ENCODE data around the gene TTYH2.

- TF ChIP-seq, protein P1, sequence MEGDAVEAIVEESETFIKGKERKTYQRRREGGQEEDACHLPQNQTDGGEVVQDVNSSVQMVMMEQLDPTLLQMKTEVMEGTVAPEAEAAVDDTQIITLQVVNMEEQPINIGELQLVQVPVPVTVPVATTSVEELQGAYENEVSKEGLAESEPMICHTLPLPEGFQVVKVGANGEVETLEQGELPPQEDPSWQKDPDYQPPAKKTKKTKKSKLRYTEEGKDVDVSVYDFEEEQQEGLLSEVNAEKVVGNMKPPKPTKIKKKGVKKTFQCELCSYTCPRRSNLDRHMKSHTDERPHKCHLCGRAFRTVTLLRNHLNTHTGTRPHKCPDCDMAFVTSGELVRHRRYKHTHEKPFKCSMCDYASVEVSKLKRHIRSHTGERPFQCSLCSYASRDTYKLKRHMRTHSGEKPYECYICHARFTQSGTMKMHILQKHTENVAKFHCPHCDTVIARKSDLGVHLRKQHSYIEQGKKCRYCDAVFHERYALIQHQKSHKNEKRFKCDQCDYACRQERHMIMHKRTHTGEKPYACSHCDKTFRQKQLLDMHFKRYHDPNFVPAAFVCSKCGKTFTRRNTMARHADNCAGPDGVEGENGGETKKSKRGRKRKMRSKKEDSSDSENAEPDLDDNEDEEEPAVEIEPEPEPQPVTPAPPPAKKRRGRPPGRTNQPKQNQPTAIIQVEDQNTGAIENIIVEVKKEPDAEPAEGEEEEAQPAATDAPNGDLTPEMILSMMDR (IDR thresholded peaks at IDR 0.05) = no peak
- no peak for TF ChIP-seq POLR2A (IDR thresholded peaks at IDR 0.05)
- no peak for TF ChIP-seq EP300 (IDR thresholded peaks at IDR 0.05)
These were observed 12.1 kb upstream of the TTYH2 start for GRCh38 chr17:74201250-74201649.

Measured in tibial nerve (tissue), 4 donors.